Activated CD8-positive, alpha-beta memory T cell treated with anti-CD3 and anti-CD28 coated beads, Interleukin-2, amount 50 U/mL, for 1 hour (primary cell): ENCODE results near the gene SLC6A18.

Experiments
- DNase-seq: peaks from one replicate; pipeline ENCODE4 v3.0.0-alpha.2; 2020; ENCODE audit errors: extremely low read depth

The SLC6A18 gene

DNA sequence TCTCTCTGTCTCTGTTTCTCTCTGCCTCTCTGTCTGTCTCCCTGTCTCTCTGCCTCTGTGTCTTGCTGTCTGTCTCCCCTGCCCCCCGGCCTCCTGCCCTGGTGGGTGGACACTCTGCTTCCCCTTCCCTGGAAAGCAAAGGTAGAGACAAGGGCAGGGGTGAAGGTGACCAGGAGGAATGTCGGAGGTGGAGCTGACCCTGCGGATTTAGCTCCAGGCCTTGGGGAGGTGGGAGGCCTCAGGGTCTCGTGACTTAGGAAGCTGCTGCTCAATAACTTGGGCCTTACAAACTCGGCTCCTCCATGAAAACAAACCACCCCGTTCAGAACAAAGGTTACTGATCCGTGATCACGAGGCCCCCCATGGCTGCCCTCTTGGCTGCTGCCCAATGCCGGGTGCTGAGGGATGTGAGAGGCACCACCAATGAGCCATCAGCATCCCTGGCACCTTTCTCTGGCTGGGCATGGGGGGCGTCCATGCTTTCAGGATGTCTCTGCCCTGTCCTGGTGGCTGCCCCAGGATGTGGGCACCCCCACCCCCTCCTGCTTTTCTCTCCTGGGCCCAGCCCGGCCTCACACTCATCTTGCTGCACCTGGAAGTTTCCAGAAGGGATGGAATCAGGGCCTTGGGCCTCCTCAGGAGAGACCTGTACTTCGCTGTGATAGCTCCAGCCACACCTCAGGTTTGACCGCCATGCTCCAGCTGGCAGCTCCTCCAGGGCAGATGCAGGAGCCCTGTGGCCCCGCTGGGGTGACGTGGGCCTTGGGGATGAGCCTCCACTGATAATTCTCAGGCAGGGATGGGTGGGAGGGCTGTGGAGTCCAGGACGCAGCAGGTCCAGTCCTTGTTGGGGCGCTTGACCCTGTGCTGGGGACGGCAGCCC is 38.6 kb upstream of the SLC6A18 start:
- no peak for DNase-seq

DNA sequence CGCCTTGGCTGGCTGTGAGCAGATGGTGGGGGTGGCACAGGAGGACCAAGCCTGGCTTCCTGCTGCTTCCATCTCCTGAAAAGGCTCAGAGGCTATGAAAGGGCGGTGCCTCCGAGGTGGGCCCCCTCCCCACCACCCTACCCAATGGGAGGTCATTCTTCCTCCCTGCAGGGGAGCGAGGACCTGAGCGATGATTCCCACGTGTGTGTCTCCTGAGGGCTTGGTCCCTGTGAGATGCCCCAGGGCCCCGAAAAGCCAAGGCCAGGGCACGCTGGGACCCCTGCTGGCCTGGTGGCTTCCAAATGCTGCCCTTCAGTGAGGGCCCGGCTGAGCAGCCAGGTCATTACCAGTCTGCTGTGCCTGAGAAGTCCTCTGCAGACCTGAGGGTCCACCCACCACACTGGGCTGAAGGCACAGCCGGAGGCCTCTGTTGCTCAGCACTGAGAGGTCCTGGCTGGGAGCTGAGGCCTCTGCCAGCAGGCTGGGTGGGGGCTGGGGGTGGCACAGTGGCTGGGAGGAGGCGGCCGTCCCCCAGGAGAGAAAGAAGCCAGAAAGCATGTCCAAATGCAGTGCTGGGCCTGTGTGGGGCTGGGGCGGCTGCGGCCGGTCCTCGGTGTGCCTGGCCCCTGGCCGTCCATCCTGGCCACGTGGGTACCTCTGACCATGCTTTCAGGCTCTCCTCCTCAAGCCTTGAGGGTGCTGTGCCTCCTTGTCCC is 37.8 kb upstream of the SLC6A18 start:
- no peak for DNase-seq

GRCh38 chr5:1187950-1188334 is 37.2 kb upstream of the SLC6A18 start:
- no peak for DNase-seq

DNA sequence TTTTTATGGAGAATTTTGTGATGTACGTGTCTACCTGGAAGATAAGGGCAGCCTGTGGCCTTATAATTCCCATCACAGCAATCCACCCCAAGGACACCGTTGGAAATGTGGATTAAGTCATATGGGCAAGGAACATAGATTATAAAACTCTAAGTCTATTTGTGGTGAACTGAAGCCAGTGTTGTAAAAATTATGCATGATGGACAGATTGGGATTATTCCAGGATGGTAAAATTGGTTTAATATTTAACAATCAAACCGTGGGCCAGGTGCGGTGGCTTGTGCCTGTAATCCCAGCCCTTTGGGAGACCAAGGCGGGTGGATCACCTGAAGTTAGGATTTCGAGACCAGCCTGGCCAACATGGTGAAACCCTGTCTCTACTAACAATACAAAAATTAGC is 36.7 kb upstream of the SLC6A18 start:
- no peak for DNase-seq

DNA sequence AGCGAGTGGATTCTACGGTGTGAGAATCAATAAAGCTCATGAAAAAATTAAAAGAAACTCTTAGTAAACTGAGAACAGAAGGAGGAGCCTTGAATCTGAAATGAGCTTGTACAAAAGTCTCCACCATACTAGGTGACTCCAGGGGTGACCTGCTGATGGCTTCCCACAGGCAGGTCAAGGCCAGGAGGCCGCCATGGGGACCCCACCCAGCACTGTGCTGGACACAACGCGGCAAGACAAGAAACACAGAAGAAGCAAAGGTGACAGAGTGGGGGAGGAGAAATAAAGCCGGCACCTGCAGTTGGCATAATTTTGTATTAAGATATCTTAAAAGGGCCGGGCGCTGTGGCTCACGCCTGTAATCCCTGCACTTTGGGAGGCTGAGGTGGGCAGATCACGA is 35.9 kb upstream of the SLC6A18 start:
- no peak for DNase-seq

DNA sequence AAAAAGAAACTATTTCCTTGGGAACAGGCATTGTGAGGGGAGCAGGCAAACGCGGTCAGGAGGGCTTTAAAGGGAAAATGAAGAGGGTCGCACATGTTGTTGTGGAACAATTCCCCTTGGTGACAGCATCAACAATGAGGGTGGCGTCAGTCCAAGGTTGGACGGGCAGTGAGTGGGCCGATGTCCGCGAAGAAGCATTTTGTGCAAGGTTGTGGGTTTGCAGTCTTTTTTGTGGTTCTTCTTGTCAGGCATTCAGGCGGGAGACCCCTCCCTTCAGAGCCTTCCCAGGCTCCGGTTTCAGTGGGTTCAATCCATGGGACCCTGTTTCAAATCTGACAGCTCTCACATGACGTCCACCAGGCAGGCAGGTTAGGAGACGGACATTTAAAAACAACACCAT is 34.9 kb upstream of the SLC6A18 start:
- no peak for DNase-seq

DNA sequence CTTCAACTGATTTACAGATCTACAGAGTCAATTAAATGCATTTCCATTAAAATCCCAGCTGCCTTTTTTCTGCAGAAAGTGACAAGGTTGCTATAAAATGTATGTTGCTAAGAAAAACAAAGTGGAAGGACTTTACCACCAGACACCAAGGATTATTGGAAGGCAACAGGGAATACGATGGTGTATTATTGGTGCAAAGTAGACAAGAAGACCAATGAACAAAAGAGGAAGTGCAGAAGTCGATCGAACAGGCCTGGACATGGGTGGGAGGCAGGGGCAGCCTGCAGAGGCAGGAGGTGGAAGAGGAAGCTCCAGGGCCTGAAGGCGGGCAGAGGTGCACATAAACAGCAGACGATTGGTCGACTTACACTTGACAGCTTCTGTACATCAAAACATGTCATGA is 34.3 kb upstream of the SLC6A18 start:
- no peak for DNase-seq

DNA sequence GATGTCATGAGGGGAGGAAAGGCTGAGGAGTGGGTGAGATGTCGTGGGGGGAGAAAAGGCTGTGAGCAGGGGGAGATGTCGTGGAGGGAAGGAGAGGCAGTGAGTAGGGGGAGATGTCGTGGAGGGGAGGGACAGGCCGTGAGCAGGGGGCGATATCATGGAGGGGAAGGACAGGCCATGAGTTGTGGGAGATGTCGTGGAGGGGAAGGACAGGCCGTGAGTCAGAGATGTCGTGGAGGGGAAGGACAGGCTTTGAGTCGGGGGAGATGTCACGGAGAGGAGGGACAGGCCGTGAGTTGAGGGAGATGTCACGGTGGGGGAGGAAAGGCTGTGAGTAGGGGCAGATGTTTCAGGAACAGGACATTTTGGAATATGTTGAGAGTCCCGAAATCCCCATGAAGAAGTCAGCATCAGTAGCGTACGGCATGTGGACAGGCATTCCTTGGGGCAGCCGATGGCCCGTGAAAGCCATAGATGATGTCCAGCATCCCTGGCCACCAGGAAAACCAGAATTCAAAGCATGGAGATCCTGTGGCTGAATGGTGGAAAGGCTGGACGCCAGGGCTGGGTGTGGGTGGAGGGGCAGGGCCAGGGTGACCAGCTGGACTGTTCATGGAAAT is 32.1 kb upstream of the SLC6A18 start:
- no peak for DNase-seq

GRCh38 chr5:1193591-1193985 is 31.6 kb upstream of the SLC6A18 start:
- DNase-seq, result no peak

- no peak for DNase-seq
Observed at GRCh38 chr5:1194378-1194777, 30.8 kb upstream of the SLC6A18 start.

- DNase-seq, result no peak
Observed at GRCh38 chr5:1195439-1195838, 29.7 kb upstream of the SLC6A18 start.

DNA sequence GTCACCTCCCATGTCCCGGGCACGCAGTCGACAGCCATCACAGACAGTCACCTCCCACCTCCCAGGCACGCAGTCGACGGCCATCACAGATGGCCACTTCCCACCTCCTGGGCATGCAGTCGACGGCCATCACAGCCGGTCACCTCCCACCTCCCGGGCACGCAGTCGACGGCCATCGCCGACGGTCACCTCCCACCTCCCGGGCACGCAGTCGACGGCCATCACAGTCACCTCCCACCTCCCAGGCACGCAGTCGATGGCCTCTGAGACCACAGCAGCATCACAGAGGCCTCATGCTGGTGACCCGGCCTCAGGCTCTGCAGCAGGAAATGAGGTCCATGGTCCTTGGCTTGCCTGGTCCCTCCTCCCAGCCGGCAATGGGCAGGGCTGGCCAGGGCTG is 29.3 kb upstream of the SLC6A18 start:
- DNase-seq, result no peak

GRCh38 chr5:1196562-1196961 is 28.6 kb upstream of the SLC6A18 start:
- DNase-seq, result no peak

DNA sequence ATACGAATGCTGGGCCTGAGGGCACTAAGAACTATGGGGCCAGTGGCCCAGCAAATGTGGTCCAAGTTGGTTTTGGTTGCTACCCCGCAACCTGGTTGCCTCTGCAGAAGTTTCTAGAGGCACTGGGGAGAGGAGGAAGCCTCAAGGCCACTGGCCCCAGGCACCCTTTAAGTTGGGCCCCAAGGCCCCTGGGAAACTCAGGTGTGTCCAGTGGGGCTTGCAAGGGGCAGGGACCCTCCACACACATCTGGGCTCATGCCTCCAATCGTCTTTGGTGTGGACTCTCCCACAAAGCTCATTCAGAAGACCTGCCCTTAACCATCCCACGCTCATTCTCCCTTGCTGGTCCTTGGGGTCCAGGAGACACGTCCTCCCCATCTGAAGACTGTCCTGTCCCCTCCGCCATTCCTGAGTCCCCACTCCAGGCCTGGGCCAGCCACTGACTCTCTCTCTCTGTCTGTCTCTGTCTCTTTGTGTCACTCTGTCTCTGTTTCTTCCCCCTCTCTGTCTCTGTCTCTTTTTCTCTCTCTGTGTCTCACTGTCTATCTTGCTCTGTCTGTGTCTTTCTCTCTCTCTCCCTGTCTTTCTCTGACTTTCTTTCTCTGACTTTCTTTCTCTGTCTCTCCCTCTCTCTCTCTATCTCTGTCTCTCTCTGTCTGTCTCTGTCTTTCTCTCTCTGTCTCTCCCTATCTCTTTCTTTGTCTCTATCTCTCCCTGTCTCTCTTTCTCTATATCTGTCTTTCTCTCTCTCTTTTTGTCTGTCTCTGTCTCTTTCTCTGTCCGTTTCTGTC is 27.1 kb upstream of the SLC6A18 start:
- DNase-seq, result no peak

DNA sequence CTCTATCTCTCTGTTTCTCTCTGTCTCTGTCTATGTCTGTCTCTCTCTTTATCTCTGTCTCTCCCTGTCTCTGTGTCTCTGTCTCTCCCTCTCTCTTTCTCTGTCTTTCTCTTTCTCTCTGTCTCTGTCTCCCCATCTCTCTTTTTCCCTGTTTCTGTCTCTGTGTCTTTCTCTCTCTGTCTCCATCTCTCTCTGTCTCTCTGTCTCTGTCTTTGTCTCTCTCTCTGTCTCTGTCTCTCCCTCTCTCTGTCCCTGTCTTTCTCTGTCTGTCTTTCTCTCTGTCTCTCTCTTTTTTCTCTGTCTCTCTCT is 25.9 kb upstream of the SLC6A18 start:
- DNase-seq, result no peak

DNA sequence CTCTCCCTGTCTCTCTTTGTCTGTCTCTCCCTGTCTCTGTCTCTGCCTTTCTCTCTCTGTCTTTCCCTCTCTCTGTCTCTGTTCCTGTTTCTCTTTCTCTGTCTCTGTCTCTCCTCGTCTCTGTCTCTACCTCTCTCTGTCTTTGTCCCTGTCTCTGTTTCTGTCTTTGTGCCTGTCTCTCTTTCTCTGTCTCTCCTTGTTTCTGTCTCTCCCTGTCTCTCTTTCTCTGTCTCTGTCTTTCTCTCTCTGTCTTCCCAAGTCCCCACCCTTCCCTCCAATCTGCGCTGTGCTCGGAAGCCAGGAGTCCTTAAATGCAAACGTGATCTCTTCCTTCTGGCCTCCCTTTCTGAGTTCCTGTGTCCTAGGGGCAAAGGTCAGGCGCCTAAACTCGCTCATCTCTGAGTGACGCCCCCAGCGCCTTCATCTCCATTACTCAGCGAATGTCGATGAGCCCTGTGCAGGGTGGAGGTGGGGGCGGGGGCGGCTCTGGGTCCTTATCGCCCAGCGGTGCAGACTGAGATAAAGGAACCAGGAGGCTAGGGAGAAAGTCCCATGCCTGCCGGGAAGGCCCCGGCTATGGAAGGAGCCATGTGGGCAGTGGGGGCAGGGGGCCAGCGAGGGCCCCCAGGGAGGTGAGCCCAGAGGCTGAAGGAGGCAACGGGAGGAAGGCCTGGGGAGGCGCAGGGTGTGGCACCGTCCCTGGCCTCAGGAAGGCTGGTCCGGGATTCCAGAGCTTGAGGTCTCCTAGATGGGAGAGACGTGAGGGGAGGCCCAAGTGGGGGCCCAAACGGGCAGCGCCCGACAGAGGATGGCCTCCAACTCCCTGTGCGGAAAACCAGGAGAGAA is 25.3 kb upstream of the SLC6A18 start:
- no peak for DNase-seq

- DNase-seq, result no peak
Observed at GRCh38 chr5:1200495-1201326, 24.5 kb upstream of the SLC6A18 start.

GRCh38 chr5:1201327-1202025 is 23.7 kb upstream of the SLC6A18 start, which contains the start of gene SLC6A19:
Gene SLC6A19, plus strand, starts transcription at chr5:1201595. Its CDS starts 56 bp downstream, at chr5:1201651.
- DNase-seq, result no peak

- DNase-seq, result no peak
Observed at GRCh38 chr5:1202026-1202797, 23.0 kb upstream of the SLC6A18 start.
